GM13976 (cell line): ENCODE measurements around the gene APEH.
"Not testable (repeated sequence)": the region's sequence is repeated elsewhere in the genome, so short reads cannot be mapped to it uniquely, and the experiment has no call there.

ENCODE experiments used
- DNase-seq: peaks from one replicate; pipeline ENCODE4 v3.0.0; 2012; ENCODE audit warnings: low spot score
- in situ Hi-C: fragments of 300-500 bp; cut with MboI; formaldehyde crosslinking; loops from one replicate; pipeline ENCODE4 v1.12.0; 2022; ENCODE audit warnings: low sequenced_read_pairs, mixed read lengths, inconsistent platforms; ENCODE audit not compliant: unreplicated experiment
- TF ChIP-seq, protein P1 (sequence below): IDR thresholded peaks from 2 replicates; pipeline ENCODE4 v1.5.1; 2012; ENCODE audit warnings: borderline replicate concordance, mild to moderate bottlenecking; ENCODE audit not compliant: insufficient read depth; ENCODE audit errors: extremely low read depth, missing control alignments, control extremely low read depth

Gene APEH

DNA sequence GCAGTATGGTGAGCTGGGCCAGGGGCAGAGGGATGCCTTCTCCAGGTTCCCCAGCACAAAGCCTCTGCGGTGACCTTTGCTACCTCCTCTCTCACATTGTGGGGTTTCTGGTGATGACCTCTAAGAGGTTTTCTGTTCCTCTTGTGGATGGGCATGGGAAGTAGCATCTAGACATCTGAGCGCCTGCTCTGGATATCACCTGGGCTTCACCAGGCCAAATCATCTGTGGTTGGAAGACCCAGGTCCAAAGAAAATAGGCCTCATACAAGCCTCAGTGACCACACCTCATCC is 7.0 kb downstream of the APEH start:
- no peak for DNase-seq
- in situ Hi-C loops: no loop called here
- TF ChIP-seq, protein P1, sequence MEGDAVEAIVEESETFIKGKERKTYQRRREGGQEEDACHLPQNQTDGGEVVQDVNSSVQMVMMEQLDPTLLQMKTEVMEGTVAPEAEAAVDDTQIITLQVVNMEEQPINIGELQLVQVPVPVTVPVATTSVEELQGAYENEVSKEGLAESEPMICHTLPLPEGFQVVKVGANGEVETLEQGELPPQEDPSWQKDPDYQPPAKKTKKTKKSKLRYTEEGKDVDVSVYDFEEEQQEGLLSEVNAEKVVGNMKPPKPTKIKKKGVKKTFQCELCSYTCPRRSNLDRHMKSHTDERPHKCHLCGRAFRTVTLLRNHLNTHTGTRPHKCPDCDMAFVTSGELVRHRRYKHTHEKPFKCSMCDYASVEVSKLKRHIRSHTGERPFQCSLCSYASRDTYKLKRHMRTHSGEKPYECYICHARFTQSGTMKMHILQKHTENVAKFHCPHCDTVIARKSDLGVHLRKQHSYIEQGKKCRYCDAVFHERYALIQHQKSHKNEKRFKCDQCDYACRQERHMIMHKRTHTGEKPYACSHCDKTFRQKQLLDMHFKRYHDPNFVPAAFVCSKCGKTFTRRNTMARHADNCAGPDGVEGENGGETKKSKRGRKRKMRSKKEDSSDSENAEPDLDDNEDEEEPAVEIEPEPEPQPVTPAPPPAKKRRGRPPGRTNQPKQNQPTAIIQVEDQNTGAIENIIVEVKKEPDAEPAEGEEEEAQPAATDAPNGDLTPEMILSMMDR: no peak

- in situ Hi-C loops: no loop called here
- DNase-seq: no peak
- TF ChIP-seq, protein P1: no peak
Observed at GRCh38 chr3:49681543-49681942, 7.4 kb downstream of the APEH start.

GRCh38 chr3:49683162-49683561 is 9.0 kb downstream of the APEH start:
- in situ Hi-C loops: no loop called here

DNA sequence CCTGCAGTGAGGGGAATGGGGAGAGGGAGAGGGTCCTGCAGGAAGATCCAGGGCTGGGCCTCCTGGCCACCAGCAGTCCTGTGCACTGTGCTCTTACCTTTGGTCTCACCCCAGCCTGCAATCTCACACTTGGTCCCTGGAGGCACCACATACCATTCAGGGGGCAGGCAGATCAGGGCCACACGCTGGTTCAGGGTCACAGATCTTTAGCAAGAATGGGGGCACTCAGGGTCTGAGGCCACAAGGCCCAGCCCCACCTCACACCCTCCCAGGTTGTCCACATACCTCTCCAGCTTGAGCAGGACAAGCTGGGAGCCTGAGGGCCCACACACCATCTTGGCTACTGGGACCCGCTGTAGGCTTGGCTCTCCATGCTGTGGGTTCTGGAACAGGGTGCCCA is 10.3 kb downstream of the APEH start:
- in situ Hi-C loops, DNase-seq: not testable (repeated sequence)

More at GRCh38 chr3:49683162-49683561, 9.0 kb downstream of the APEH start:
- TF ChIP-seq, protein P1: no peak
- no peak for DNase-seq

DNA sequence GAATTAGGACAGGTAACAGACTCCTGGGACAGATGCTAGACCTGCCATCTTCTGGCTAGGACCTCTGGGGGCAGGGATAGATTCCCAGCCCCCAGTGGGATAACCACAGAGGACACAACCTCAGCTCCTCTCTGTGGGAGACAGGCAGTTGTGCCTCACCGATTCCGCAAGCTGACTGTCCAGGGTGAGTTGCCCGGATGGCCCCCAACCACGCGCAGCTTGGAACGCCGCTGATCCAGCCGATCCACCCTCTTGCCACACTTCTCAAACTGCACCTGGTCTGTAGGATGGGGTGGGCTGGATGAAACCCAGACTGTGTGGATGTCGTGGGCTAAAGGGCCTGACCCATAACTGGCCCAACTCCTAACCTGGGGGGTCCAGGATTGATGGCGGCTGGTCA is 11.0 kb downstream of the APEH start:
- in situ Hi-C loops, DNase-seq: not testable (repeated sequence)

- in situ Hi-C loops, DNase-seq: not testable (repeated sequence)
Observed at GRCh38 chr3:49685846-49686245, 11.7 kb downstream of the APEH start.

GRCh38 chr3:49686346-49686745 is 12.2 kb downstream of the APEH start:
- DNase-seq, in situ Hi-C loops: not testable (repeated sequence)

DNA sequence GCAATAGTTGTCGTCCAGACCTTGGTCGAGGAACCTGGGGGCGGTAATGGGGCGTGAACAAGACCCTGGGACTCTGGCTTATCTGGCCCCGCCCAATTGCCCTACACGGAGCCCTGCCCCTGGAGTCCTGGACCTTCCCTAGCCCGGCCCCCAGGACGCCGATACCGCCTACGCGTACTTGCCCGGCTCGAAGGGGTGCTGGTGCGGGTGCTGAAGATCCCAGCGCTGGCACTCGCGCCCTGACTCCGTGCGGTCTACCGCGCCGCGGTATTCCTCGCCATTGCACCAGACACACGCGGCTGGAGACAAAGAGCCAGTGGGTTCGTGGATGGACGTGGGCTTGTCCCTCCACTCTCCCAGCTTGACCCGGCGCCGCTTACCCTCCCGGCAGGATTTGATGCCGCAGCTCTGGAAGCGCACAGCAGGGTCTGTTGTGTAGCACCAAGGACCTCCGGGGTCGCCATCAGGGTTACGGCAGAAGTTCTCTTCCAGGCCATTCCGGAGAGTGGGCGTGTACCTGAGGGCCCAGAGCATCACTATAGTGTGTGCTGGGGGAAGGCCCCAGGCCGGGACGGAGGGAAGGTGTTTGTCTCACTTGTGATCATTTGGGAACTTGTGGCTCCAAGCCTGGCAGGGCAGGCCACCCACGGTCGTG is 12.7 kb downstream of the APEH start:
- DNase-seq, in situ Hi-C loops: not testable (repeated sequence)

- DNase-seq, in situ Hi-C loops: not testable (repeated sequence)
Observed at GRCh38 chr3:49687424-49687795, 13.3 kb downstream of the APEH start.

- DNase-seq, in situ Hi-C loops: not testable (repeated sequence)
Observed at GRCh38 chr3:49688338-49689045, 14.3 kb downstream of the APEH start.
